Kasumi-1 (cell line): ENCODE measurements around the gene ZBTB18.
"Not testable (repeated sequence)": the region's sequence is repeated elsewhere in the genome, so short reads cannot be mapped to it uniquely, and the experiment has no call there.

Experiments used
- DNase-seq, 2 experiments: peaks; one replicate each; lab custom pipeline; 2025; lab: John Stamatoyannopoulos, UW

Gene ZBTB18

DNA sequence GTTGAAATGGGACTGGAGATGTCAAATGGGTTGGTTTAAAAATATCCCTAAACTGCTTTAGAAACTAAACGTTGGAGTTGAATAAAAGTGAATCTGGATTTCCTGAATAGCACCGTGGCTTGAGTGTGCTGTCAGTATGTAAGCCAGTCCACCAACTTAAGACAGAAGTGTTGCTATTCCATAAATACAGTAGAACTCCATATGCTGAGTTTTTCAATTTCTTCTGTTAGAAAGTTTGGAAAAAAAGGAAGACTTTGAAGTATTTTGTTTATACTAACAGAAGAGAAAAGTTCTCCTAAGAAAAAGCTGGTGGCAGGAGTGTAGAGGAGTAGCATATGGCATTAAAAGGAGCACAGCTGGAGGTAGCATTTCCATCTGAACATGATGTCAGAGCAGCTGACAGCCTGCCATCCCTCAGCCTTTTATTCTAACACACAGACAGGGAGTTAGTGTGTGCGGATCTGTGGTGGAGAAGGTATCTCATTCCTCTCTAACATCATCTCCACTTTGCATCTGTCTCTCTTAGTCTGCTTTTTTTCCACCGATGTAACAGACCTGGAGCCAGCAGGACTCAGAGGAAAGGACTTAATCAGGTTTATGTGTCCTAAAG is at the start of gene ZBTB18:
TSS of gene ZBTB18 (plus strand) at position 449 of the 610 bp plus-strand sequence. CDS start at position 598, 149 bp downstream.
- DNase-seq, result no peak

DNA sequence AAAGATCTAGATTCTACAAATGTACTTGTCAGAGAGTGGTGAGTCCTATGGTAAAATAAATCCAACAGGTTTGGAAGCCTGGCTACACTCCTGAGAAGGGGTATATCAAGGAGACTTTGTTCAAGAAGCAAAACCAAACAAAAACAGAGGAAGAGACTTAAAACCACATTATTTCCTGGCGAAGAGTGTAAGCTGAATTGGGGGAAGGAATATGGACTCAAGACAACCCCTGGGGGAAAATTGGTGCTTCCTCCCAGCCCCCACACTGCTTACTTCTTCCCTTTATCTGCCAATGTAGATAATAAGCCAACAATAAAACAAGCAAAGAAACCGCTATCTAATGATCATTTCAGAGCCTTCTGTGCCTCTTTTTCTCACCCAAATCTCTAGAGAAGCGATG is 48.4 kb upstream of the ZBTB18 start:
- DNase-seq, result peak; percentile 27 to 50

DNA sequence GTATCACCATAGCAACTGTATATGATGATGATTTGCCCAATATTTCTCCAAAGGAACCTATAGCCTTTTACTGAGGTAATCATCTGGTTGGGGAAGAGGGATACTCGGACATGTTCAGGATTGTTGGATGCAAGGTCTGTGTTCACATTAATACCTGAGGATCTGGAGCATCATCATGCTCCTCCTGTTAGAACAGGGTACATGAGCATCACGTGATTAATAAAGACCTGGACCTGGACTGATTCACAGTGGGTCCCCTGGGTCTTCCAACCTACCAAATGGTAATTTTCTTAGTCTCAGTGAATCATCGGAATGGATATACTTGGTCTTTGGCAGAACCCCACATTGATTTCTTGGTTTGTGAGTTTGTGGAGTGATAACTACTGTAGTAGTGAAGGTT is 45.6 kb upstream of the ZBTB18 start:
- no peak for DNase-seq

DNA sequence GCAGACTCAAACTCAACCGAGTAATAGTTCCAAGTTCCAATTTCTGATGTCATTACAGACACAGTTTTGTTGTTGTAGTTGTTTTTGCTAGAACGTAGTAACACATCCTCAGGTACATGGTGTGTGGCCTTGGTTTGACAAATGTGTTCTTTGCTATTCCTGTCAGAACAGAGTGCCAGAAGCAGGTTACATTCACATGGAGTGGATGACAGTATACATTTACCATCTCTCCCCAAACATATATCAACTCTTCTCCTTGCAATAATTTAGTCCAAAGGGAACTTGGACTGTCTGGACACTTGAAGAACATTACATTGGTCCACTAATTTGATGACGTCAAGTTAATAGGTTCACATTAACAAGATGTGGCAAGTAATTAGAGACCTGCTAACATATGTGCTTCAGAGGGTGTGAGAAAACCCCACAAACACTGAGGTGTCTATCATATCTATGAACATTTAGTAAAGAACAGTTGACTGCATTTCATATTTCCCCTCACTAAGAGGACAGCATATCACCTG is 44.6 kb upstream of the ZBTB18 start:
- no peak for DNase-seq

DNA sequence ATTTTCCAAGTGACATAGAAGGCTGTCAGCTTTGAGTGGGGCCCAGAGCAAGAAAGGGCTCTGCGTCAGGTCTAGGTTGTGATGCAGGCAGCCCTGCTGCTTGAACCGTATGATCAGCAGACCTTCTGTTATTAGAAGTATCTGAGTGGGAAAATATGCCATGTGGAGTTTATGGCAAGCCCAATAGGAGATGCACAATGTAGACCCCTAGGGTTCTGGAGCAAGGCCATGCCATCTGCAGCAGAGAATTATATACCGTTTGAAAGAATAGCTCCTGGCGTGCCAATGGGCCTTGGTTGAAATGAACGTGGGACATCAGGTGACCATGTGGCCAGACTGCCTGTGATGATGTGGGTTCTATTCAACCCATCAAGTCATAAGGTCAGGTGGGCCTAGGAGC is 44.1 kb upstream of the ZBTB18 start:
- DNase-seq, result no peak

DNA sequence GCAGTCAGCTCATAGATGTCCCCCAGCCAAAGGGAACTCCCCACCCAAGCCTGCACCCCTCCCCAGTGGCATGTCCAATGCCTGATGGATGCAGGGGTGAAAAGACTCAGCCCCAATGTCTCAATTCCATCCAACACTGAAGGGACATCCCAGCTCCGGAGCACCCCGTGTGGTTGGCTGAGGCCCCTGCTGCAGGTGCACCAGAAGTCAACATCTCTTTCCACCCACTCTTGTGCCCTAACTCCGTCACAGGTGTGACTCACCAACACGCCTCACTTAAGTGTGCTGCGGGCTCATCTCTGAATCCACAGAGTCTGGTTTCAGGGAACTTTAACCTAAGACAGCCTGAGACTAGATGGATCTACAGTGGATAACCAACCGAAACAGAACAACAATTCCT is 40.9 kb upstream of the ZBTB18 start:
- no peak for DNase-seq

DNA sequence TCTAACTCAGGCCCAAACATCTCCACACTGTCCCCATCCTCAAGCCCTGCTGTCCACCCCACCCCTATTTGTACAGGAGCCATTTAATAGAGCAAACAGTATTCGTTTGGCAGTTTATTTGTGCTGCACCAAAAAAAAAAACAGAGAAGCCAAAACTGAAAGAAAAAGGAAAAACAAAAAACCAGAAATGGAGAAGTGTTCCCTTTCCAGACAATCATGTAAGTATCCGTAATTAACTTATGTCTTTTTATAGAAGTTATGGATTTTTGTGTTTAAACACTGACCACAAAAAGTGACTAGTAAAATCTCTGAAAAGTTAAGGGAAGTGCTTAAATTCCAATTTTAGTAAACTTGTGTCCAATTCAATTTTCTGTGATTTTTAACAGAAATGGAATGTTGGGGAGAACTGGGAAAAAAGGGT is 40.4 kb upstream of the ZBTB18 start:
- no peak for DNase-seq

DNA sequence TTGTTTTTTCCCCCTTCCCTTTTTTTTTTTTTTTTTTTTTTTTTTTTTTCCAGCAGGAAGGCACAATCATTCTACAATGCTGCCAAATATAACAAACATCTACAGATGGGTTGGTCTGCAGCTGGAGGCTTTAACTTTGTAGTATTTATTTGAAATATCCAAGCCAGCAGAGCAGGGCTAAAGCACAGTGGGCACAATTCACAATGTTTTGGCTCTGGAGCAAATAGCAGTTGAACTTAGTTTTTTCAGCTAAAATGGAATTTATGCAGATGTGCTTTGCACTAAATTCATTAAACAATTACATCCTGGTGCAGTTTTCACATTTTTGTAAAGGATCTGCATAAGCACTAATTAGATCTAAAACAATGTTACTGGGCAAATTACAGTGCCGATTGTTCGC is 39.8 kb upstream of the ZBTB18 start:
- DNase-seq, result no peak

DNA sequence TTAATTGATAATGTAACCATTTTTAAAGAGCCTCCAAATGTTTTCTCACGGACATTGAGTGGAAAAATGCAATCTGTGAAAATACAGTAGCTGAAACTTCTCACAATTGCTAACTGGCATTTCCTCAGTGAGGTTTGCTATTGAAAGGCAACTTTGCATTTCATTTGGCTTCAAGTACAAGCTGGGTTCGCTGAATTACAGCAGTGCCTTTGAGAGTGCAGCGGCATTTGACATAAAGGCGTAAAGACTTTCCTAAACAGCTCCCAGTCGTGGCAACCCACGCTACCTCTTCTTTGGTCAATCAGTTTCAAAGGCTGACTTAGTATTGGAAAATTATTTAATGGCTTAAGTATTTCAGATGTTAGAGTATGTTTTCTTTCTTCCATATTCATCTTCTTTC is 39.3 kb upstream of the ZBTB18 start:
- no peak for DNase-seq

DNA sequence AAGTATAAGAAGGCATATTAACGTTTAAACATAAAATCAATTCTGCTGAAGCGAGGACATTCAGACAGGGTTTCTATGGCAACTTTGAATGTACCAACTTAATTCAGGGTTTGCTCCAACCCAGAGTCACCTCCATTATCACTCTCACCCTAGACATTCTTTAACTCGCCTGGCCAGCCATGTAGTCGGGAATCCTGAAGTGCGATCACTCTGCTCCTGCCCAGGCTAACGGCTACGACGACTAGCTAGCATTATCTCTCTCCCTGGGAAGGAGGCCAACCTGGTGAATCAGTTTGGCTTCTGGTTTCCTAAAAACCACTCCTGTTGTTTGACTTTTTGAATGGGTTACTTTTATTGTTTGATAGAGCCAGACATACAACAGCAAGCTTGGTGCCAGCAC is 38.9 kb upstream of the ZBTB18 start:
- no peak for DNase-seq

DNA sequence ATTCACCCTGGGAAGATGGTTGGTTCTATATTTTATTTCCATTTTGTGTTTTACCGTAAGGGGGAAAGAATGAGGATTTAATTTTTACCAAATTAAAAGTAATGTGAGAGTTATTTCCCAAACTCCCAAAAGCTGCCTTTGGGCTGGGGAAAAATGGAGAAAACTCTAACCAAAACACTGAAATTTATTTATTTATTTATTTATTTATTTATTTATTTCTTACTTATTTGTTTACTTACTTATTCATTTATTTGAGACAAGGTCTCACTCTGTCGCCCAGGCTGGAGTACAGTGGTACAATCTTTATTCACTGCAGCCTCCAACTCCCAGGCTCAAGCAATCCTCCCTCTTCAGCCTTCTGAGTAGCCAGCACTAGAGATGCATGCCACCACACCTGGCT is 38.0 kb upstream of the ZBTB18 start:
- DNase-seq, result no peak

DNA sequence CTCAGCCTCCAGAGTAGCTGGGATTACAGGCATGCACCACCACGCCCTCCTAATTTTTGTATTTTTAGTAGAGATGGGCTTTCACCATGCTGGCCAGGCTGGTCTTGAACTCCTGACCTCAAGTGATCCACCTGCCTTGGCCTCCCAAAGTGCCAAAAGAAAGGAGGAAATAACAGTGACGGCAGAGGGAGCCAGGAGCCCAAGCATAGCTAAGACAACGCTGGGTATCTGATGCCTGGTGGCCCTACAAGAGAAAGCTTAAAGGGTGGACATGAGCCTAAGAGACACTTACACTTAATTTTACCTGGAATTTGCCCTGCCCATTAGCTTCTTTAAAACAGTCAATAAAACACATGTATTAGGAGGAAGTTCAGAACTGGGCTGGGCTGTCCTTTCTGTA is 36.2 kb upstream of the ZBTB18 start:
- DNase-seq, result not testable (repeated sequence)

DNA sequence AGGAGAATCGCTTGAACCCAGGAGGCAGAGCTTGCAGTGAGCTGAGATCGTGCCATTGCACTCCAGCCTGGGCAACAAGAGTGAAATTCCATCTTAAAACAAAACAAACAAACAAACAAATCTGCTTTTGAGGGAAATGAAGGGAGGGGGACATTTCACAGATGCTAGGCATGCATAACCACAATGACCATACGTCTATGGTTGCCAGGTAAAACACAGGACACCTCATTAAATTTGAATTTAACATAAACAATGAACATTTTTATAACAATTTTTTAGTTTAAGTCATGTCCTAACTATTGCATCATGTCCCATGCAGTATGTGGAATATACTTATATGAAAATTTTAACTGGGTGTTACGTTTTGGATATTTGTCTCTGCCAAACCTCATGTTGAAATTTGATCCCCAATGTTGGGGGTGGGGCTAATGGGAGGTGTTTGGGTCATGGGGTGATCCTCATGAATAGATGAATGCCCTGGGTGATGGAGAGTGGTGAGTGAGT is 31.0 kb upstream of the ZBTB18 start:
- DNase-seq, result no peak

DNA sequence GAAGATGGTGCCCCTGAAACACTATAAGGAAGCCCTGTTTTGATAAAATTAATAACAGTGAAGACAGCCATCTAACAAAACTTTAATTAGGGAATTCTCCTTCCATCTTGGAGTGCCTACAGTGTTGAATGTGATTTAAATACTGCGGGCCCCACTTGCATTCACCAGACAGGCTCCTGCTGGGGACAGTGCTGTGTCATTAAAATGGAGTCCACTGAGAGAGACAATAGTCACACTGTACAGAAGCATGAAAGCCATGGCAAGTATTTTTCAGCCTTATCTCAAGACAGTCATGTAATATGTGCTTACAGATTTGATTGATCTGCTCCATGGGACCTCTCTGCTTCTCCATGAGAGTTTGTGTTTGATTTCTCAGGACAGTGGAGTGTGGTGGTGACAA is 29.7 kb upstream of the ZBTB18 start:
- DNase-seq, result no peak

DNA sequence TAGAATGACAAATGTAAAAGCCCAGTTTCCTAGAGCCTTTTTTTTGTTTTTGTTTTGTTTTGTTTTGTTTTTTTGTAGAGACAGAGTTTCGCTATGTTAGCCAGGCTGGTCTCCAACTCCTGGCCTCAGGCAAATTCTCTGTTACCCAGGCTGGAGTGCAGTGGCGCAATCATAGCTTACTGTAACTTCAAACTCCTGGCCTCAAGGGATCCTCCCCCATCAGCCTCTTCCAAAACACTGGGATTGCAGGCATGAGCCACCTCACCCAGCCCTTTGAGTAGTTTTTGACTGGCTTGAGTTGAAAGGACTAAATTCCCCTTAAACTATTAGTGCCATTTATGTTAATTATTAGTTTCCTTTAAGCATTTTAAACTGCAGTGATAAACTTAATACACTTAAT is 28.8 kb upstream of the ZBTB18 start:
- DNase-seq, result no peak

DNA sequence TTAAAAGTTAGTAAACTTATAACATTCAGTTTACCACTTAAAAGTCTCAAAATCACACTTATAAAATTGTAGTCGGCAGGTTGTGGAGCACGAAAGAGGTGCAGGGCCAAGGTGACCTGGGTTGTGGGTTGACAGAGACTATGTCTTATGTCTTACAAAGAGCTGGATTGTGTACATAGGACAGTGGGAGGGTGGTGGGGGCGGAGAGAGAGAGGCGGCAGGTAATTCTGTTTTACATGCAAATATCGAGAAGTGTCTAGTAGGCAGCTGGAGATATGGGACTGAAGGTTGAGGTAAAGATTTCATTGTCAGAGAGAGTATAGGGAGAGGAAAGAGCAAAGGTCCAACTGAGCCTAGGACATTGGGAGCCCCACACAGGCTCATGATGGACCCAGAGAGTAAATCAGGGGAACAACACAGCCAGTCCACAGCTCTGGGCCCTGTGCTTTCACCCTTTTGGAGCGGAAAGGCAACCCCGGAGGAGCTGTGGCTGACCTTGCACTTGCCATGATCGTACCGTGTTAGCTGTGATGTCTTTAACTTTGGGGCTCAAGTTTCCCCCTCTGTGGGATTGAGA is 28.1 kb upstream of the ZBTB18 start:
- DNase-seq, result no peak

DNA sequence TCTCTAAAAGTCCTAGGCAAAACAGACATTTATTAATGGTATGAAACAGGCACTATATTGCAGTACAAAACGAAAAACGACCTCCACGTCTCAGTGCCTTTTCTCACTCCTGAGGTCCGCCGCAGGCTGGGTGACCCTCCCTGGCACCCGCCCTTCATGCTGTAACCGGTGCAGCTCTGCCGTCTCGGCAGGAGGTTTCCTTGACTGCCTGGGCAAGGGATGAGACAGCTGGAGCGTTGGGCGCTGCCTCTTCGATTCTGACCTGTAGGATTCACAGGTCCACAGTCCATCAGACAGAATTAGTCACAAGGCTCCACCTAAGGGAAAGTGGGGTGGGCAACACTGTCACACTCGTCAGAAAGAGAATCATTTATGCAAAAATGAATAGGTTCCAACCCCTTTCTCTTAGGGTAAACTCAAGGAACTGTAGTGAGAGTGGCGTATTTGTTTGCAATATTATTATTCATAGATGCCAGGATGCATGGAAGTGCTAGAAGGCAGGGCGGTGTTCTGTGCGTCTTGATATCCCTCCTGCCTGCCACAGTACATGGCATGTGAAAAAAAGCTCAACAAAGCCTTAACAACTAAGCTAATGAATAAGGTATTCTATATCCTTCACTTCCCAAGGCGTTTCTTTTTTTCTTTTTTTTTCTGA is 23.5 kb upstream of the ZBTB18 start:
- no peak for DNase-seq

DNA sequence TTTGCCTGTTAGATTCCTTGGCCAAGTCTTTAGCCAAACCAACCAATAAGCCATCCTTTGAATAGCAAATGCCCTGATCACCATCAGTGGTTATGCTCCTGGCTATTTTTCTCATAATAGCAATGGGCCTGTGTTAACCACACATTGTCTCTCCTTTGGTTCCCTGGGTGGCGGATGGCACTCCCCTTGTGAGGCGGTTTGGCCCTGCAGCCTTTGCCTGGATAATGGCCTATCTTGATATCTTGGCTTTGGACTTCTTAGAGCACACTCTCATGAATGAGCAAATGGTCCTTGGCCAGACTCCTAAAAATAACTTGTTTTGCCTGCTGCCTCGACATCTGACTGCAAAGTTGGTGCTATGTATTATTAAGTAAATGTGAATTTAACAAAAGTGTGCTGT is 22.4 kb upstream of the ZBTB18 start:
- DNase-seq, result no peak

DNA sequence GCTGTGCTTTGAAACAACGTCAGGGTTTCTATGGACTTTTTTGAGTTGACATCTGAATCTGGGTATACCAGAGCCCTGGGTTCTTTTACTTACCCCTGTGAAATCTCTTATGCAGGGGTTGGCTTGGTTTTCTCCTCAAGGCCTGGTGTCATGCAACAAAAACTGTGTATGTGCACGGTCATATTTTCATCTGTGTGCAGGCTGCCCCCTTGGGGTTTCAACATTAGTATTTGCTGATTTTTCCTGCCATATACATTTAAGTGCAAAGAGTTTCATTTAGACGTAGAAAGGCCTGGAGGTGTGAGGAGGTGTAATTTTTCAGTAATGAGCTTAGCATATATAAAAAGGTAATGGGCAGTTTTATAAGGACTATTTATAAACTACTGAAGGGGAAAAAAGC is 22.0 kb upstream of the ZBTB18 start:
- no peak for DNase-seq

DNA sequence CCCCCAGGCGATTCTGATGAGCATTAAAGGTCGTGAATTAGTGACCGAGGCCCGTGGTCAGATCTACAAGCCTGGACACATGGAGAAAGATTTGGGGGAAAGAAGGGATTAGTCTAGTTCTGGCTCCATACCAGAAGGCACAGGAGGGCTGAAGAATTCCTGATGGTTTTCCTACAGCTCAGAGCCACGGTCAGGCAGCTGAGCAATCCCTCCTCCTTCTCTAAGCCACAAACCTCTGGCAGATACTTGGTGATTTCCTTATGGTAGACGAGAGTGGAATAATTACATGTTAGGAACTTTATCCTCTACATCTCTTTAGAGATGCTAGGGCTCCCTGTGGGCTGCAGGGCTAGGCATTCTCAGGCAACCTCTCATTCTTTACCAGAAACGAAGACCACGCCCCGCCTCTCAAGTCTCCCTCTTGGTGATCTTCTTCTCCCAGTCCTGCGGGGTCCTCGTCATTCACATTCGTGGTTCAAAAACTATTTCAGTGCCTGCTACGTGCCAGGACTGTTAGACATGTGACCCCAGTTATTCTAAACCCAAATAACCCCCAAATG is 20.5 kb upstream of the ZBTB18 start:
- no peak for DNase-seq

DNA sequence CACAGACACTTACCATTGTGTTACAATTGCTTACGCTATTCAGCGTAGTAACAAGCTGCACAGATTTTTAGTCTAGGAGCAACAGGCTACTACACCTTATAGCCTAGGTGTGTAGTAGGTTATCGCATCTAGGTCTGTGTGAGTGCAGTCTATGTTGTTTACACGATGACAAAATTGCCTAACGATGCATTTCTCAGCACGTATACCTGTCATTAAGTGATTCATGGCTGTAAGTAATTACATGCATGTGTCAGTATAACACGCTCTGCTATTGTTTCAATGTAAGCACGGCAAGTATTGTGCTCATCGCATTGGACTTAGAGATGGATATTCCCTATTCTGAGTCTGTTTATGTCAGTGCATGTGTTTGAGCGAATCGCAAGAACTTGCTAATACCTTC is 15.7 kb upstream of the ZBTB18 start:
- no peak for DNase-seq

DNA sequence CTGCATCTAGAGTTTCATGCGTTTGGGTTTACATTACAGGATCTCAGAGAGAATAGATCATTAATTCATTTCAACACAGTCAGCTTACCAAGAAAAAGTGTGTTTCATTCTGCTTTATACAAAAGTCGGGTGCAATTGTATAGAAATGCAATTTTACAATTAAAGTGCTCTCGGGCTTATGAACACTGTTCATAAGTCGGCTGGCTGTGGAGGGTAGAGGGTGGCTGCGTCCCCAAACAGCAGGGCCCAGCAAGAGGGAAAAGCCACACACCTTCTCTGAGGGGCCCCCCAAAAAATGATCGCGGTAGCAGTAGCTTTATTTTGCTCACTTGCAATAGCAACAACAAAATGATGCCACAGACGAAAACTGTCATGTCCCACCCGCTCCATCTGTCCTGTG is 13.8 kb upstream of the ZBTB18 start:
- DNase-seq, result no peak
